ENCODE measurements around the gene TTC13. TPM values are rescaled to one million over a fixed set of nuclear protein-coding genes. Genes with fewer than 3 reads are reported as not detected.

The TTC13 gene
- total RNA-seq, 1 experiment from 2014 or later: 20.2 TPM

DNA sequence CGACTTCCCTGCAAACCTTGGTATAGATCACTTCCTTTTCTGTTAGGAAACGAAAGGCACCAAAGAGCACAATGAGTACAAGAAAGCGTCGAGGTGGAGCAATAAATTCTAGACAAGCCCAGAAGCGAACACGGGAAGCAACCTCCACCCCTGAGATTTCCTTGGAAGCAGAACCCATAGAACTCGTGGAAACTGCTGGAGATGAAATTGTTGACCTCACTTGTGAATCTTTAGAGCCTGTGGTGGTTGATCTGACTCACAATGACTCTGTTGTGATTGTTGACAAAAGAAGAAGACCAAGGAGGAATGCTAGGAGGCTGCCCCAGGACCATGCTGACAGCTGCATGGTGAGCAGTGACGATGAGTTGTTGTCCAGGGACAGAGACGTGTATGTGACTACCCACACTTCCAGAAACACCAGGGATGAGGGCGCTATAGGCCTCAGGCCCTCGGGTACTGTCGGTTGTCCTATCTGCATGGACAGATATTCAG, 42.9 kb upstream of the TTC13 start:
- Histone ChIP-seq H3K4me3 (ENCODE audit: low read length) (no peak overlapping the region), H3K27ac (ENCODE audit: low read length) (no peak overlapping the region), H3K4me2 (ENCODE audit: low read length) (no peak overlapping the region), H3K4me1 (ENCODE audit: insufficient read depth, low read length) (peaks cover 17% of the 10 kb centered on the region), H2AFZ (ENCODE audit: low read length) (no peak overlapping the region), H3F3A (ENCODE audit: low read length, unreplicated experiment) (no peaks in the 10 kb centered on the region), H3K79me2 (ENCODE audit: low read length) (no peaks in the 10 kb centered on the region), H3K27me3 (ENCODE audit: low read length) (no peaks in the 10 kb centered on the region), H3K36me3 (ENCODE audit: low read depth, low read length) (no peaks in the 10 kb centered on the region), H3K9me3 (ENCODE audit: low read length) (no peaks in the 10 kb centered on the region), H4K20me1 (ENCODE audit: low read length) (no peaks in the 10 kb centered on the region), H3K9ac (ENCODE audit: low read length) (no peak overlapping the region), H3K9me2 (replicated peaks; ENCODE audit: low read length) (no peaks in the 10 kb centered on the region)
- intact Hi-C loops (cut with micrococcal nuclease): no loop called here
- CTCF ChIA-PET: no interaction called here
- peak; percentile 55 for DNase-seq
- TF ChIP-seq, protein P1, sequence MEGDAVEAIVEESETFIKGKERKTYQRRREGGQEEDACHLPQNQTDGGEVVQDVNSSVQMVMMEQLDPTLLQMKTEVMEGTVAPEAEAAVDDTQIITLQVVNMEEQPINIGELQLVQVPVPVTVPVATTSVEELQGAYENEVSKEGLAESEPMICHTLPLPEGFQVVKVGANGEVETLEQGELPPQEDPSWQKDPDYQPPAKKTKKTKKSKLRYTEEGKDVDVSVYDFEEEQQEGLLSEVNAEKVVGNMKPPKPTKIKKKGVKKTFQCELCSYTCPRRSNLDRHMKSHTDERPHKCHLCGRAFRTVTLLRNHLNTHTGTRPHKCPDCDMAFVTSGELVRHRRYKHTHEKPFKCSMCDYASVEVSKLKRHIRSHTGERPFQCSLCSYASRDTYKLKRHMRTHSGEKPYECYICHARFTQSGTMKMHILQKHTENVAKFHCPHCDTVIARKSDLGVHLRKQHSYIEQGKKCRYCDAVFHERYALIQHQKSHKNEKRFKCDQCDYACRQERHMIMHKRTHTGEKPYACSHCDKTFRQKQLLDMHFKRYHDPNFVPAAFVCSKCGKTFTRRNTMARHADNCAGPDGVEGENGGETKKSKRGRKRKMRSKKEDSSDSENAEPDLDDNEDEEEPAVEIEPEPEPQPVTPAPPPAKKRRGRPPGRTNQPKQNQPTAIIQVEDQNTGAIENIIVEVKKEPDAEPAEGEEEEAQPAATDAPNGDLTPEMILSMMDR (conservative IDR thresholded peaks at IDR 0.05; ENCODE audit: low read depth, low read length): no peak
- POLR2A ChIA-PET (ENCODE audit: unreplicated experiment): no interaction called here
- ATAC-seq: peak; percentile 37
- no TSS peak for BruUV-seq (replicated peaks)

DNA sequence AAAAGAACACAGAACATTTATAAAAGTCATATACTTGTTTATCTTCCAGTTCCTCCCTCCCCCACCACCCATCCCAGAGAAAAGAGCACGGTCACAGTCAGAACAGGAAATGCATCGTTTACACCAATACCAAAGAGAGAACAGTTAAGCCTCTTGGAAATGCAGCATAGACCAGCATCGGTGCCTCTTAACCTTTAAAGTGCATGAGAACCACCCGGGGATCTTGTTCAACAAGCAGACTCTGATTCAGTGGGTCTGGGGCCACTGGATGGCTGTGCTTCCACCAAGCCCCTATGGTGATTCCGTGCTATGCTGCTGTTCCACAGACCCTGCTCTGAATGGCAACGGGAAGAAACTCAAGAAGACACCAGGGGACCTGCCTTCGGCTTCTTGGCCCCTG, 42.2 kb upstream of the TTC13 start:
- Histone ChIP-seq H3F3A (ENCODE audit: low read length, unreplicated experiment) (no peaks in the 10 kb centered on the region), H3K9me2 (replicated peaks; ENCODE audit: low read length) (no peaks in the 10 kb centered on the region), H4K20me1 (ENCODE audit: low read length) (no peaks in the 10 kb centered on the region), H3K4me1 (ENCODE audit: insufficient read depth, low read length) (peaks cover 17% of the 10 kb centered on the region), H3K9me3 (ENCODE audit: low read length) (no peaks in the 10 kb centered on the region), H3K79me2 (ENCODE audit: low read length) (no peaks in the 10 kb centered on the region), H3K36me3 (ENCODE audit: low read depth, low read length) (no peaks in the 10 kb centered on the region), H3K27ac (ENCODE audit: low read length) (no peak overlapping the region), H3K9ac (ENCODE audit: low read length) (no peak overlapping the region), H3K27me3 (ENCODE audit: low read length) (no peaks in the 10 kb centered on the region), H3K4me2 (ENCODE audit: low read length) (peak overlapping the region; percentile 70), H2AFZ (ENCODE audit: low read length) (peak overlapping the region; percentile 36; the same call in 1 of the 2 replicates), H3K4me3 (ENCODE audit: low read length) (no peak overlapping the region)
- ATAC-seq (no peak), DNase-seq (no peak)
- TF ChIP-seq EZH2 (IDR thresholded peaks at IDR 0.05; ENCODE audit: low read length, unreplicated experiment) (no peak), EZH2phosphoT487 (IDR thresholded peaks at IDR 0.05; ENCODE audit: borderline replicate concordance, low read length) (no peak)
- TF ChIP-seq, protein P1 (conservative IDR thresholded peaks at IDR 0.05; ENCODE audit: low read depth, low read length): no peak
- BruUV-seq (replicated peaks): no TSS peak
- intact Hi-C loops (cut with micrococcal nuclease): no loop called here
- ChIA-PET POLR2A (ENCODE audit: unreplicated experiment) (no interaction called here), CTCF (no interaction called here)

DNA sequence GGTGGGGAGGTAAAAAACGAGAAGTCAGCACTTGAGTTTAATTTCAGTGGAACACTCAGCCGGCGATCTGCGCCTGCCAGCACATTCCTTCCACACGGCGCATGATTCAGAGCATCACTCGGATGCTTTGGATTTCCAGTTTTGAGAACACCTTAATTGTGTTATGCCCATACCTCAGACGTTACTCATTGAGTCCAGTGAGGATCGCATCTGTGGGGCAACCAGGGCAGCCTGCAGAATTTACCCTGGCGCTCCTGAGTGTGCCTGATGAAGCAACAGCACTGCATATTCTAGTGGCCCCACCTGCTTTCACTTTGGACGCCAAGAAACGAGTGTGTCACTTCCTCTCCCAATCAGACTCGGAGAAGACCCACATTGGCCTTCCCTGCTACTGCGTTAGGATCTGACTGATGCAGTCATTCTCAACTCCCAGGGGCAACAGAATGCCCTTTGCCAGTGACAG, 41.5 kb upstream of the TTC13 start:
- H3K4me2 ChIP-seq (ENCODE audit: low read length): peak overlapping the region; percentile 70
- no peaks in the 10 kb centered on the region for H3K9me2 ChIP-seq (replicated peaks; ENCODE audit: low read length)
- peaks cover 17% of the 10 kb centered on the region for H3K4me1 ChIP-seq (ENCODE audit: insufficient read depth, low read length)
- ChIA-PET POLR2A (ENCODE audit: unreplicated experiment) (no interaction called here), CTCF (no interaction called here)
- intact Hi-C loops (cut with micrococcal nuclease): no loop called here
- no peak overlapping the region for H3K9ac ChIP-seq (ENCODE audit: low read length)
- no peaks in the 10 kb centered on the region for H3K79me2 ChIP-seq (ENCODE audit: low read length)
- no peak overlapping the region for H3K27ac ChIP-seq (ENCODE audit: low read length)
- H2AFZ ChIP-seq (ENCODE audit: low read length): peak overlapping the region; percentile 36
- no peaks in the 10 kb centered on the region for H3F3A ChIP-seq (ENCODE audit: low read length, unreplicated experiment)
- no peaks in the 10 kb centered on the region for H3K9me3 ChIP-seq (ENCODE audit: low read length)
- H3K36me3 ChIP-seq (ENCODE audit: low read depth, low read length): no peaks in the 10 kb centered on the region
- no TSS peak for BruUV-seq (replicated peaks)
- H4K20me1 ChIP-seq (ENCODE audit: low read length): no peaks in the 10 kb centered on the region
- no peak for TF ChIP-seq EZH2phosphoT487 (IDR thresholded peaks at IDR 0.05; ENCODE audit: borderline replicate concordance, low read length)
- TF ChIP-seq, protein P1 (conservative IDR thresholded peaks at IDR 0.05; ENCODE audit: low read depth, low read length): peak; percentile 45; the same call in 1 of the 2 replicates
- H3K4me3 ChIP-seq (ENCODE audit: low read length): peak overlapping the region; percentile 45
- ATAC-seq (peak; percentile 64), DNase-seq (peak; percentile 78)
- no peaks in the 10 kb centered on the region for H3K27me3 ChIP-seq (ENCODE audit: low read length)
